NCI-H128 (cell line): ENCODE measurements around the gene KIAA0825.

ENCODE experiments used
- DNase-seq: peaks from one replicate; lab custom pipeline; 2025; ENCODE audit not compliant: unreplicated experiment; lab: John Stamatoyannopoulos, UW

Gene KIAA0825

GRCh38 chr5:94442076-94442475, 176.3 kb downstream of the KIAA0825 start:
- no peak for DNase-seq

GRCh38 chr5:94440015-94440414, 178.4 kb downstream of the KIAA0825 start:
- no peak for DNase-seq

GRCh38 chr5:94433397-94434163, 184.8 kb downstream of the KIAA0825 start:
- DNase-seq = no peak

- no peak for DNase-seq
Observed at GRCh38 chr5:94432499-94432898, 185.9 kb downstream of the KIAA0825 start.

GRCh38 chr5:94431696-94432095, 186.7 kb downstream of the KIAA0825 start:
- DNase-seq = no peak

GRCh38 chr5:94429566-94429965, 188.8 kb downstream of the KIAA0825 start:
- DNase-seq = no peak

GRCh38 chr5:94425396-94425795, 193.0 kb downstream of the KIAA0825 start:
- no peak for DNase-seq

- DNase-seq = no peak
Observed at GRCh38 chr5:94423411-94423810, 195.0 kb downstream of the KIAA0825 start.

GRCh38 chr5:94422812-94423211, 195.6 kb downstream of the KIAA0825 start:
- no peak for DNase-seq

GRCh38 chr5:94420885-94421284, 197.5 kb downstream of the KIAA0825 start:
- DNase-seq = no peak

GRCh38 chr5:94415798-94416197, 202.6 kb downstream of the KIAA0825 start:
- DNase-seq = no peak

GRCh38 chr5:94409440-94409839, 209.0 kb downstream of the KIAA0825 start:
- DNase-seq = no peak

GRCh38 chr5:94407023-94407422, 211.4 kb downstream of the KIAA0825 start:
- DNase-seq = no peak

GRCh38 chr5:94403483-94403882, 214.9 kb downstream of the KIAA0825 start:
- no peak for DNase-seq

- no peak for DNase-seq
Observed at GRCh38 chr5:94402096-94402495, 216.3 kb downstream of the KIAA0825 start.

GRCh38 chr5:94397508-94397907, 220.9 kb downstream of the KIAA0825 start:
- DNase-seq = no peak

- DNase-seq = no peak
Observed at GRCh38 chr5:94396687-94397086, 221.7 kb downstream of the KIAA0825 start.

GRCh38 chr5:94395468-94395867, 222.9 kb downstream of the KIAA0825 start:
- no peak for DNase-seq

GRCh38 chr5:94391996-94392395, 226.4 kb downstream of the KIAA0825 start:
- no peak for DNase-seq

GRCh38 chr5:94389515-94389899, 228.9 kb downstream of the KIAA0825 start:
- no peak for DNase-seq

- DNase-seq = no peak
Observed at GRCh38 chr5:94388773-94389514, 229.5 kb downstream of the KIAA0825 start.

GRCh38 chr5:94385767-94386166, 232.6 kb downstream of the KIAA0825 start:
- DNase-seq = no peak
